CD14-positive monocyte (primary cell): Measurements from ENCODE around the gene ARHGEF7. TPM values are rescaled to one million over a fixed set of nuclear protein-coding genes. Genes with fewer than 3 reads are reported as not detected.

Experiments
- DNase-seq, 3 donors: peaks; one replicate each; pipeline ENCODE4 v3.0.0-alpha.2; 2011 to 2022
- H2AFZ ChIP-seq: 2 replicates; pipeline ENCODE4 v1.6.0; 2012; ENCODE audit warnings: mild to moderate bottlenecking, low read depth, low read length, inconsistent platforms; ENCODE audit not compliant: insufficient read depth, poor library complexity, severe bottlenecking
- H3K27ac ChIP-seq, 2 donors: 1 replicate in 1 of 2; 2 replicates in 1 of 2; pipeline ENCODE4 v1.5.1; 2012 to 2013; ENCODE audit warnings: low read length in 2 of 2, control low read depth in 1 of 2, inconsistent platforms in 1 of 2, low read depth in 1 of 2, mild to moderate bottlenecking in 1 of 2
- H3K27me3 ChIP-seq, 2 donors: one replicate each; pipeline versions ENCODE4 v1.6.0 to v1.6.1; 2011 to 2013; ENCODE audit warnings: low read length in 2 of 2; ENCODE audit not compliant: control insufficient read depth in 2 of 2, insufficient read depth in 2 of 2
- H3K36me3 ChIP-seq, 2 donors: replicated peaks in 1 of 2; 1 replicate in 1 of 2; 2 replicates in 1 of 2; pipeline versions ENCODE4 v1.5.1 to v1.6.1; 2012 to 2013; ENCODE audit warnings: low read length in 2 of 2, control low read depth in 1 of 2, inconsistent platforms in 1 of 2, mild to moderate bottlenecking in 1 of 2; ENCODE audit not compliant: insufficient read depth in 2 of 2, control insufficient read depth in 1 of 2
- H3K4me1 ChIP-seq, 2 donors: 1 replicate in 1 of 2; 2 replicates in 1 of 2; pipeline versions ENCODE4 v1.5.1 to v1.6.1; 2012 to 2013; ENCODE audit warnings: low read length in 2 of 2, control low read depth in 1 of 2, inconsistent platforms in 1 of 2, mild to moderate bottlenecking in 1 of 2, moderate library complexity in 1 of 2; ENCODE audit not compliant: insufficient read depth in 2 of 2, control insufficient read depth in 1 of 2
- H3K4me2 ChIP-seq: replicated peaks from 2 replicates; pipeline ENCODE3; 2012; ENCODE audit warnings: low read length, moderate library complexity, mild to moderate bottlenecking; ENCODE audit not compliant: poor library complexity, severe bottlenecking; ENCODE audit errors: extremely low read depth
- H3K4me3 ChIP-seq, 3 experiments: fragments of 200-600 bp in 1 of 3; sonication (generic) in 1 of 3; replicated peaks in 1 of 3; 1 replicate in 2 of 3; 2 replicates in 1 of 3; pipeline ENCODE4 v1.5.1; 2011 to 2013; ENCODE audit warnings: low read length in 3 of 3, mild to moderate bottlenecking in 3 of 3, control low read depth in 2 of 3, low read depth in 2 of 3, inconsistent platforms in 1 of 3, moderate library complexity in 1 of 3
- H3K79me2 ChIP-seq: 2 replicates; pipeline ENCODE4 v1.6.0; 2012; ENCODE audit warnings: mild to moderate bottlenecking, control low read depth, inconsistent platforms, low read length, moderate library complexity; ENCODE audit not compliant: insufficient read depth
- H3K9ac ChIP-seq: 2 replicates; pipeline ENCODE4 v1.6.0; 2017; ENCODE audit warnings: low read length, mild to moderate bottlenecking; ENCODE audit not compliant: insufficient read depth, poor library complexity, severe bottlenecking
- H3K9me3 ChIP-seq, 2 donors: replicated peaks in 1 of 2; 1 replicate in 1 of 2; 2 replicates in 1 of 2; pipeline versions ENCODE4 v1.5.1 to v1.6.1; 2012 to 2013; ENCODE audit warnings: low read length in 2 of 2, control low read depth in 1 of 2; ENCODE audit not compliant: control insufficient read depth in 1 of 2, insufficient read depth in 1 of 2
- H4K20me1 ChIP-seq: 2 replicates; pipeline ENCODE4 v1.6.0; 2012; ENCODE audit warnings: mild to moderate bottlenecking, low read length, control low read depth, moderate library complexity; ENCODE audit not compliant: insufficient read depth
- H3K27ac Mint-ChIP-seq, 7 donors: one replicate each; pipeline ENCODE4 v1.8.0; 2020; ENCODE audit warnings: mild to moderate bottlenecking in 7 of 7, mixed read lengths in 7 of 7, moderate library complexity in 6 of 7, inconsistent platforms in 2 of 7
- H3K27me3 Mint-ChIP-seq, 3 donors: one replicate each; pipeline ENCODE4 v1.8.0; 2021 to 2022; ENCODE audit warnings: low read depth in 3 of 3, mild to moderate bottlenecking in 3 of 3, mixed read lengths in 3 of 3, moderate library complexity in 3 of 3, inconsistent platforms in 1 of 3
- H3K36me3 Mint-ChIP-seq, 2 donors: one replicate each; pipeline ENCODE4 v1.8.0; 2020; ENCODE audit warnings: mixed read lengths in 2 of 2, inconsistent platforms in 1 of 2, mild to moderate bottlenecking in 1 of 2
- H3K4me1 Mint-ChIP-seq: one replicate; pipeline ENCODE4 v1.8.0; 2020; ENCODE audit warnings: mild to moderate bottlenecking, mixed read lengths
- H3K4me3 Mint-ChIP-seq, 2 donors: one replicate each; pipeline ENCODE4 v1.8.0; 2020; ENCODE audit warnings: mild to moderate bottlenecking in 2 of 2, mixed read lengths in 2 of 2, moderate library complexity in 1 of 2
- H3K9me3 Mint-ChIP-seq, 7 donors: one replicate each; pipeline ENCODE4 v1.8.0; 2020 to 2022; ENCODE audit warnings: mixed read lengths in 7 of 7, mild to moderate bottlenecking in 6 of 7, moderate library complexity in 6 of 7, inconsistent platforms in 2 of 7
- CTCF ChIP-seq: fragments of 200-600 bp; IDR thresholded peaks from one replicate; pipeline ENCODE4 v1.8.0; 2022; ENCODE audit warnings: antibody characterized with exemption, mild to moderate bottlenecking
- WGBS: methylation state at CpG from one replicate; pipeline ENCODE4 v1.1.5; 2013; ENCODE audit warnings: missing lambda C conversion rate; ENCODE audit not compliant: insufficient coverage; 5-methylcytosine and 5-hydroxymethylcytosine counted together
- intact Hi-C, 2 donors: fragments of 100-400 bp; cut with micrococcal nuclease; formaldehyde crosslinking; loops; one replicate each; pipeline versions ENCODE4 v1.15.0 to v1.15.1; 2023
- polyA plus RNA-seq, 3 donors: library from polyadenylated mRNA; depleted of rRNA in 1 of 3; unstranded in 2 of 3; stranded (reverse) in 1 of 3; fragments of 300-500 nt in 2 of 3; fragments of >200 nt in 1 of 3; fragmentation: Illumina TruSeq in 2 of 3; gene quantifications; 1 replicate in 2 of 3; 2 replicates in 1 of 3; pipeline ENCODE4 v1.2.3, GENCODE V29; 2012 to 2021

ARHGEF7 gene
- polyA plus RNA-seq, 3 donors = 4.6 to 29.0 (median 6.1) TPM

- Histone ChIP-seq H4K20me1 (no peaks in the 10 kb centered on the region), H3K4me1 (no peaks in the 10 kb centered on the region), H3K27ac (no peak overlapping the region), H3K36me3 (no peaks in the 10 kb centered on the region), H3K79me2 (no peaks in the 10 kb centered on the region), H3K27me3 (no peaks in the 10 kb centered on the region), H2AFZ (no peak overlapping the region), H3K4me2 (no peak overlapping the region), H3K9me3 (no peaks in the 10 kb centered on the region), H3K4me3 (no peak overlapping the region), H3K9ac (no peak overlapping the region)
- no peak for DNase-seq
- no peaks in the 10 kb centered on the region for H3K36me3 Mint-ChIP-seq
- H3K27ac Mint-ChIP-seq = no peak overlapping the region
- intact Hi-C loops = no loop called here
- H3K4me3 Mint-ChIP-seq = no peak overlapping the region
- peaks cover 0 to 12% (median 3%) of the 10 kb centered on the region in 7 donors for H3K9me3 Mint-ChIP-seq
- WGBS = 89% methylated on average over 36 of the region's 37 CpGs
- peaks cover 0 to 7% (median 5%) of the 10 kb centered on the region in 3 donors for H3K27me3 Mint-ChIP-seq
- no peaks in the 10 kb centered on the region for H3K4me1 Mint-ChIP-seq
- TF ChIP-seq CTCF = no peak
These were observed 211.0 kb downstream of the ARHGEF7 start for GRCh38 chr13:111325941-111326620.

GRCh38 chr13:111326621-111326965 is 211.5 kb downstream of the ARHGEF7 start:
- Histone ChIP-seq H3K4me1 (no peaks in the 10 kb centered on the region), H4K20me1 (no peaks in the 10 kb centered on the region), H3K9me3 (no peaks in the 10 kb centered on the region), H3K4me3 (no peak overlapping the region), H3K36me3 (no peaks in the 10 kb centered on the region), H3K27ac (no peak overlapping the region), H2AFZ (no peak overlapping the region), H3K4me2 (no peak overlapping the region), H3K79me2 (no peaks in the 10 kb centered on the region), H3K9ac (no peak overlapping the region), H3K27me3 (no peaks in the 10 kb centered on the region)
- intact Hi-C loops = no loop called here
- Mint-ChIP-seq H3K9me3 (peaks cover 0 to 12% (median 3%) of the 10 kb centered on the region in 7 donors), H3K36me3 (no peaks in the 10 kb centered on the region), H3K27me3 (peaks cover 0 to 7% (median 5%) of the 10 kb centered on the region in 3 donors), H3K27ac (no peak overlapping the region), H3K4me1 (no peaks in the 10 kb centered on the region), H3K4me3 (no peak overlapping the region)
- no peak for DNase-seq
- no peak for TF ChIP-seq CTCF
- 85% methylated on average over 15 of the region's 15 CpGs for WGBS
